ENCODE results near the gene NWD2.

Gene NWD2

DNA sequence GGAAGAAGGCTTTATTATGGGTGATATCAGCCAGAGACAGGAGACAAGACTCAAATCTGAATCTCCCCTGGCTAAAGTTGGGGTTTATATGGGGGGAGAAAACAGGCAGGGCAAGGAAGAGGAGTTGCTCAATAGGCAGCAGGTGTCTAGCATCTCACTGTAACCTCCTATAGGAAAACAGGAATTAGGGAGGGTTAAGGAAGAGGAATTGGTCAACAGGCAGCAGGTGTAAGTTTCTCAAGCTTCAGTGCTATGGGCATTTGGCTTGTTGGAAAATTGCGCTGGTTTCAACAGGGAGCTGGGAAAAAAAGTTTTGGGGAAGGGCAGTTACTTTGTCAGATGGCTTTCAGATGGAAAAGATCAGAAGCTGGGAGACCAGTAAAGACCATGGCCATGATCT, 206.4 kb downstream of the NWD2 start:
- no peak overlapping the region for H3K4me3 ChIP-seq (ENCODE audit: low read length)
- no peak overlapping the region for H3K27ac ChIP-seq (ENCODE audit: low read depth, low read length)
- H3K27me3 ChIP-seq (ENCODE audit: control insufficient read depth, insufficient read depth, low read length) = no peaks in the 10 kb centered on the region
- H3K4me1 ChIP-seq (ENCODE audit: control insufficient read depth, insufficient read depth, low read length) = no peaks in the 10 kb centered on the region
- H3K9ac ChIP-seq (ENCODE audit: low read length) = no peak overlapping the region
- no peaks in the 10 kb centered on the region for H3K36me3 ChIP-seq (ENCODE audit: control insufficient read depth, insufficient read depth, low read length)

GRCh38 chr4:37451656-37452055, 207.1 kb downstream of the NWD2 start:
- no peak overlapping the region for H3K4me3 ChIP-seq (ENCODE audit: low read length)
- no peak overlapping the region for H3K9ac ChIP-seq (ENCODE audit: low read length)
- no peaks in the 10 kb centered on the region for H3K27me3 ChIP-seq (ENCODE audit: control insufficient read depth, insufficient read depth, low read length)
- no peaks in the 10 kb centered on the region for H3K4me1 ChIP-seq (ENCODE audit: control insufficient read depth, insufficient read depth, low read length)
- H3K36me3 ChIP-seq (ENCODE audit: control insufficient read depth, insufficient read depth, low read length) = no peaks in the 10 kb centered on the region
- H3K27ac ChIP-seq (ENCODE audit: low read depth, low read length) = no peak overlapping the region

GRCh38 chr4:37452952-37453280, 208.4 kb downstream of the NWD2 start:
- Histone ChIP-seq H3K4me3 (ENCODE audit: low read length) (peak overlapping the region; percentile 69), H3K4me1 (ENCODE audit: control insufficient read depth, insufficient read depth, low read length) (no peaks in the 10 kb centered on the region), H3K36me3 (ENCODE audit: control insufficient read depth, insufficient read depth, low read length) (no peaks in the 10 kb centered on the region), H3K27me3 (ENCODE audit: control insufficient read depth, insufficient read depth, low read length) (no peaks in the 10 kb centered on the region), H3K27ac (ENCODE audit: low read depth, low read length) (no peak overlapping the region), H3K9ac (ENCODE audit: low read length) (no peak overlapping the region)

- no peak overlapping the region for H3K27ac ChIP-seq (ENCODE audit: low read depth, low read length)
- no peaks in the 10 kb centered on the region for H3K4me1 ChIP-seq (ENCODE audit: control insufficient read depth, insufficient read depth, low read length)
- no peaks in the 10 kb centered on the region for H3K27me3 ChIP-seq (ENCODE audit: control insufficient read depth, insufficient read depth, low read length)
- peak overlapping the region; percentile 69 for H3K4me3 ChIP-seq (ENCODE audit: low read length)
- no peaks in the 10 kb centered on the region for H3K36me3 ChIP-seq (ENCODE audit: control insufficient read depth, insufficient read depth, low read length)
- no peak overlapping the region for H3K9ac ChIP-seq (ENCODE audit: low read length)
Measured at GRCh38 chr4:37453281-37453998, 208.9 kb downstream of the NWD2 start.

- H3K4me3 ChIP-seq (ENCODE audit: low read length) = peak overlapping the region; percentile 50
- no peaks in the 10 kb centered on the region for H3K4me1 ChIP-seq (ENCODE audit: control insufficient read depth, insufficient read depth, low read length)
- H3K27ac ChIP-seq (ENCODE audit: low read depth, low read length) = no peak overlapping the region
- H3K9ac ChIP-seq (ENCODE audit: low read length) = no peak overlapping the region
- H3K36me3 ChIP-seq (ENCODE audit: control insufficient read depth, insufficient read depth, low read length) = no peaks in the 10 kb centered on the region
- H3K27me3 ChIP-seq (ENCODE audit: control insufficient read depth, insufficient read depth, low read length) = no peaks in the 10 kb centered on the region
Measured at GRCh38 chr4:37453999-37454800, 209.7 kb downstream of the NWD2 start.

- H3K27me3 ChIP-seq (ENCODE audit: control insufficient read depth, insufficient read depth, low read length) = no peaks in the 10 kb centered on the region
- peak overlapping the region; percentile 50 for H3K4me3 ChIP-seq (ENCODE audit: low read length)
- H3K9ac ChIP-seq (ENCODE audit: low read length) = no peak overlapping the region
- no peaks in the 10 kb centered on the region for H3K4me1 ChIP-seq (ENCODE audit: control insufficient read depth, insufficient read depth, low read length)
- H3K36me3 ChIP-seq (ENCODE audit: control insufficient read depth, insufficient read depth, low read length) = no peaks in the 10 kb centered on the region
- H3K27ac ChIP-seq (ENCODE audit: low read depth, low read length) = no peak overlapping the region
Measured at GRCh38 chr4:37455301-37456131, 211.0 kb downstream of the NWD2 start.

GRCh38 chr4:37461801-37462200, 217.3 kb downstream of the NWD2 start:
- no peaks in the 10 kb centered on the region for H3K27me3 ChIP-seq (ENCODE audit: control insufficient read depth, insufficient read depth, low read length)
- no peak overlapping the region for H3K9ac ChIP-seq (ENCODE audit: low read length)
- H3K4me3 ChIP-seq (ENCODE audit: low read length) = no peak overlapping the region
- no peaks in the 10 kb centered on the region for H3K36me3 ChIP-seq (ENCODE audit: control insufficient read depth, insufficient read depth, low read length)
- H3K4me1 ChIP-seq (ENCODE audit: control insufficient read depth, insufficient read depth, low read length) = no peaks in the 10 kb centered on the region
- H3K27ac ChIP-seq (ENCODE audit: low read depth, low read length) = no peak overlapping the region

GRCh38 chr4:37463033-37463856, 218.7 kb downstream of the NWD2 start:
- Histone ChIP-seq H3K4me3 (ENCODE audit: low read length) (no peak overlapping the region), H3K27me3 (ENCODE audit: control insufficient read depth, insufficient read depth, low read length) (no peaks in the 10 kb centered on the region), H3K4me1 (ENCODE audit: control insufficient read depth, insufficient read depth, low read length) (no peaks in the 10 kb centered on the region), H3K9ac (ENCODE audit: low read length) (no peak overlapping the region), H3K27ac (ENCODE audit: low read depth, low read length) (no peak overlapping the region), H3K36me3 (ENCODE audit: control insufficient read depth, insufficient read depth, low read length) (no peaks in the 10 kb centered on the region)

GRCh38 chr4:37464373-37465128, 220.0 kb downstream of the NWD2 start:
- Histone ChIP-seq H3K36me3 (ENCODE audit: control insufficient read depth, insufficient read depth, low read length) (no peaks in the 10 kb centered on the region), H3K9ac (ENCODE audit: low read length) (no peak overlapping the region), H3K4me1 (ENCODE audit: control insufficient read depth, insufficient read depth, low read length) (no peaks in the 10 kb centered on the region), H3K27me3 (ENCODE audit: control insufficient read depth, insufficient read depth, low read length) (no peaks in the 10 kb centered on the region), H3K4me3 (ENCODE audit: low read length) (no peak overlapping the region), H3K27ac (ENCODE audit: low read depth, low read length) (no peak overlapping the region)

GRCh38 chr4:37465296-37465695, 220.8 kb downstream of the NWD2 start:
- Histone ChIP-seq H3K36me3 (ENCODE audit: control insufficient read depth, insufficient read depth, low read length) (no peaks in the 10 kb centered on the region), H3K27me3 (ENCODE audit: control insufficient read depth, insufficient read depth, low read length) (no peaks in the 10 kb centered on the region), H3K9ac (ENCODE audit: low read length) (no peak overlapping the region), H3K4me3 (ENCODE audit: low read length) (no peak overlapping the region), H3K4me1 (ENCODE audit: control insufficient read depth, insufficient read depth, low read length) (no peaks in the 10 kb centered on the region), H3K27ac (ENCODE audit: low read depth, low read length) (no peak overlapping the region)

- no peaks in the 10 kb centered on the region for H3K4me1 ChIP-seq (ENCODE audit: control insufficient read depth, insufficient read depth, low read length)
- H3K4me3 ChIP-seq (ENCODE audit: low read length) = no peak overlapping the region
- no peaks in the 10 kb centered on the region for H3K27me3 ChIP-seq (ENCODE audit: control insufficient read depth, insufficient read depth, low read length)
- no peak overlapping the region for H3K9ac ChIP-seq (ENCODE audit: low read length)
- no peak overlapping the region for H3K27ac ChIP-seq (ENCODE audit: low read depth, low read length)
- no peaks in the 10 kb centered on the region for H3K36me3 ChIP-seq (ENCODE audit: control insufficient read depth, insufficient read depth, low read length)
Measured at GRCh38 chr4:37465845-37466244, 221.3 kb downstream of the NWD2 start.
